Prostate gland (tissue), 2 donors: ENCODE results near the gene RAB3IL1. TPM values are rescaled to one million over a fixed set of nuclear protein-coding genes. Genes with fewer than 3 reads are reported as not detected.

Experiments
- DNase-seq: peaks from one replicate; pipeline ENCODE4 v3.0.0-alpha.2; 2019; ENCODE audit warnings: low spot score
- H3K27ac ChIP-seq, 2 donors: fragments of 200-600 bp; sonication (generic); 2 replicates each; pipeline ENCODE4 v1.5.1; 2017 to 2019
- H3K27me3 ChIP-seq: fragments of 200-600 bp; sonication (generic); replicated peaks from 2 replicates; pipeline ENCODE4 v1.5.1; 2019; ENCODE audit not compliant: insufficient read depth
- H3K36me3 ChIP-seq, 2 donors: fragments of 200-600 bp; sonication (generic); 1 replicate in 1 of 2; 2 replicates in 1 of 2; pipeline versions ENCODE4 v1.5.1 to v1.8.1; 2017 to 2019
- H3K4me1 ChIP-seq: fragments of 200-600 bp; sonication (generic); replicated peaks from 2 replicates; pipeline ENCODE4 v1.5.1; 2019
- H3K4me3 ChIP-seq, 2 donors: fragments of 200-600 bp; sonication (generic); 2 replicates each; pipeline ENCODE4 v1.5.1; 2017 to 2019
- H3K9me3 ChIP-seq: fragments of 200-600 bp; sonication (generic); 2 replicates; pipeline ENCODE4 v1.5.1; 2017
- POLR2A ChIP-seq: fragments of 450-650 bp; IDR thresholded peaks from one replicate; pipeline ENCODE4 v1.6.1; 2016; ENCODE audit warnings: antibody characterized with exemption, mild to moderate bottlenecking
- POLR2AphosphoS5 ChIP-seq: sonication (generic); formaldehyde crosslinking; IDR thresholded peaks from one replicate; pipeline ENCODE4 v1.6.1; 2017; ENCODE audit warnings: antibody characterized with exemption
- WGBS: methylation state at CpG from one replicate; pipeline ENCODE4 v1.1.5; 2018; 5-methylcytosine and 5-hydroxymethylcytosine counted together
- intact Hi-C: fragments of 100-400 bp; cut with DNase I; formaldehyde crosslinking; loops from one replicate; pipeline ENCODE4 v1.14.2; 2022
- total RNA-seq, 2 donors: library from RNA; depleted of rRNA; stranded (reverse); fragments of >200 nt; gene quantifications; one replicate each; pipeline ENCODE4 v1.1.0, GENCODE V29; 2016
- TF ChIP-seq, protein P1 (sequence below), 4 experiments: fragments of 200-600 bp in 2 of 4; fragments of 450-650 bp in 2 of 4; sonication (generic) in 2 of 4; IDR thresholded peaks; 1 replicate in 3 of 4; 2 replicates in 1 of 4; pipeline ENCODE4 v1.5.1; 2016 to 2019; ENCODE audit warnings: antibody characterized with exemption in 4 of 4, mild to moderate bottlenecking in 2 of 4, moderate library complexity in 2 of 4

RAB3IL1 gene
- total RNA-seq, 2 donors from 2014 or later: 3.5 to 53.0 TPM

DNA sequence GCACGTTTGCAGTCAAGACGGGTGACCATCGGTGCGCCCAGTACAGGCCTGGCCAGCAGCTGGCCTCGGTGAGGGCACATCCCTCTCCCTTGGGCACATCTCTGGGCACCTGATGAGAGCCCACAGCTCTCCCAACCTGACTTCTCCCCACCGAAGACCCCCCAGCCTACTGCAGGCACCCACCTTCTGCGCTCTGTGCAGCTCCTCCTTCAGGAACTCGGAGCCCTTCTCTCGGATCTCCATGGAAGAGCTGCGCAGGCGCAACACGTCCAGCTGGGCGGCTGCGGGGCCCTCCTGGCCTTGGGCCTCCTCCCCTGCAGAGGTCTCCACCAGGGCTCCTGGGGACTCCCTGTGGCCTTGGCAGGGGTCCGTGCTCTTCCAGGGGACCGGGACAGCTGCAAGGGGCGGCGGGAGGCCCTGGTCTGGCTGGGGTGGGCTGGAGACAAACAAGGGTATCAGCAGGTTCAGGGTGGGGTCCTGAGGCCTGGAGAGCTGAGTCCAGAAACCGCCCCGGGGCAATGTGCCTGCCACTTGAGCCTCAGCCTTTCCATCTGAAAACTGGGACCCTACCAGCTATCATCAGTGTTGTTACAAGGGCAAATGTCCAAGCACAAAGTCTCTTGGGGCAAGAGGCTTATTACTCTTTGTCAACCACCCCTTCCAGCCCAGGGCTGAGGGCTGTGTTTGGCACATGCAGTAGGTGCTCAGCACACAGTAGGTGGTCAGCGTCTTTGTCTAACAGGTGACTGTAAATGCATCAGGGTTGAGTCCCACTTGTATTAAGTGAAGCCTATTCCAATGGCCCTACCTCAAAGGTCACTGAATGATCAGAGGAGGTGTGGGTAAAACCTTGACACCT lies 9.3 kb downstream of the RAB3IL1 start:
- Histone ChIP-seq H3K27ac (no peak overlapping the region), H3K9me3 (no peaks in the 10 kb centered on the region), H3K36me3 (no peaks in the 10 kb centered on the region), H3K4me3 (no peak overlapping the region), H3K27me3 (no peaks in the 10 kb centered on the region), H3K4me1 (no peaks in the 10 kb centered on the region)
- no peak for DNase-seq
- TF ChIP-seq, protein P1, sequence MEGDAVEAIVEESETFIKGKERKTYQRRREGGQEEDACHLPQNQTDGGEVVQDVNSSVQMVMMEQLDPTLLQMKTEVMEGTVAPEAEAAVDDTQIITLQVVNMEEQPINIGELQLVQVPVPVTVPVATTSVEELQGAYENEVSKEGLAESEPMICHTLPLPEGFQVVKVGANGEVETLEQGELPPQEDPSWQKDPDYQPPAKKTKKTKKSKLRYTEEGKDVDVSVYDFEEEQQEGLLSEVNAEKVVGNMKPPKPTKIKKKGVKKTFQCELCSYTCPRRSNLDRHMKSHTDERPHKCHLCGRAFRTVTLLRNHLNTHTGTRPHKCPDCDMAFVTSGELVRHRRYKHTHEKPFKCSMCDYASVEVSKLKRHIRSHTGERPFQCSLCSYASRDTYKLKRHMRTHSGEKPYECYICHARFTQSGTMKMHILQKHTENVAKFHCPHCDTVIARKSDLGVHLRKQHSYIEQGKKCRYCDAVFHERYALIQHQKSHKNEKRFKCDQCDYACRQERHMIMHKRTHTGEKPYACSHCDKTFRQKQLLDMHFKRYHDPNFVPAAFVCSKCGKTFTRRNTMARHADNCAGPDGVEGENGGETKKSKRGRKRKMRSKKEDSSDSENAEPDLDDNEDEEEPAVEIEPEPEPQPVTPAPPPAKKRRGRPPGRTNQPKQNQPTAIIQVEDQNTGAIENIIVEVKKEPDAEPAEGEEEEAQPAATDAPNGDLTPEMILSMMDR (IDR thresholded peaks at IDR 0.05): no peak
- no peak for TF ChIP-seq POLR2A
- intact Hi-C loops: no loop called here
- WGBS: 91% methylated on average over 21 of the region's 21 CpGs

GRCh38 chr11:61907282-61907681 lies 10.1 kb downstream of the RAB3IL1 start:
- H3K4me3 ChIP-seq: no peak overlapping the region
- no peak overlapping the region for H3K27ac ChIP-seq
- no peaks in the 10 kb centered on the region for H3K9me3 ChIP-seq
- 85% methylated on average over 19 of the region's 19 CpGs for WGBS
- no peak for DNase-seq
- H3K36me3 ChIP-seq: no peaks in the 10 kb centered on the region
- no peaks in the 10 kb centered on the region for H3K4me1 ChIP-seq
- TF ChIP-seq POLR2AphosphoS5: no peak
- TF ChIP-seq, protein P1 (IDR thresholded peaks at IDR 0.05): no peak
- TF ChIP-seq POLR2A: no peak
- no peaks in the 10 kb centered on the region for H3K27me3 ChIP-seq
- intact Hi-C loops: no loop called here

- 91% methylated on average over 14 of the region's 14 CpGs for WGBS
- H3K4me3 ChIP-seq: no peak overlapping the region
- no peaks in the 10 kb centered on the region for H3K27me3 ChIP-seq
- no peak overlapping the region for H3K27ac ChIP-seq
- TF ChIP-seq, protein P1 (IDR thresholded peaks at IDR 0.05): no peak
- TF ChIP-seq POLR2A: no peak
- TF ChIP-seq POLR2AphosphoS5: no peak
- DNase-seq: no peak
- H3K4me1 ChIP-seq: no peaks in the 10 kb centered on the region
- H3K36me3 ChIP-seq: no peaks in the 10 kb centered on the region
- intact Hi-C loops: no loop called here
- no peaks in the 10 kb centered on the region for H3K9me3 ChIP-seq
Measured at GRCh38 chr11:61906522-61906909, 10.8 kb downstream of the RAB3IL1 start.

DNA sequence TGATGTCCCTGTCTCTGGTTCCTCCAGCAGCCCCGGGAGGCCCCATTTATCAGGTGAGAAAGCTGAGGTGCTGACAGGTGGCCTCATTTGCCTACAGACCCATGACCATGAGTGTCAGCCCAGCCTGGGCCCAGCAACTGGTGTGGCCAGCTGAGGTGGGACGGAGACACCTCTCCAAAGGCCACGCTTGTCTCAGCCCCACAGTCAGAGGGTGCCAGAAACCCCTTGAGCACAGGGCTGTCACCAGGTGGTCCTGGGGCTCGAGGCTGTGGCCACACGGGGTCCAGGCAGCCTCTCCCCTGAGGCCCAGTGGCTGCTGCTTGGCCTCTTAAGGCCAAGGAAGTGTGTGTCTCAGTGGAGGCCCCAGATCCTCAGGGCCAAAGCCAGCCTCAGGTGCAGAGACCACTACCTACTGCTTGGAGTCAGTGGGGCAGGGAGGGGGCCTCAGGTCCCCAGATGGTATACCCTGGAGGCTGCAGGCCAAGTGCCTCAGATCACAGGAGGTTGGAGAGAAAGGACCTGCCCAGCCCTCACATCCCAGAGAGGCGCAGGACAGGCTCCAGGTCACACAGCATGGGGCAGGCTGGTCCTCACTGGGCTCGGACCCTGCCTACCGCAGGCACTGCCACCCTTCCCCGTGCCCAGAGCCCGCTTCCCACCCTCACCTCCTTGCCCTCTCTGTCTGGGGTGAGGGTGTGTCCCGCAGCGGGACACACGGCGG lies 11.4 kb downstream of the RAB3IL1 start:
- Histone ChIP-seq H3K4me3 (no peak overlapping the region), H3K9me3 (no peaks in the 10 kb centered on the region), H3K36me3 (no peaks in the 10 kb centered on the region), H3K27me3 (no peaks in the 10 kb centered on the region), H3K27ac (no peak overlapping the region), H3K4me1 (no peaks in the 10 kb centered on the region)
- TF ChIP-seq POLR2A (no peak), POLR2AphosphoS5 (no peak)
- TF ChIP-seq, protein P1 (IDR thresholded peaks at IDR 0.05): no peak
- intact Hi-C loops: no loop called here
- WGBS: 96% methylated on average over 12 of the region's 14 CpGs
- no peak for DNase-seq
